SK-N-MC (cell line): Measurements from ENCODE around the gene HNF4A.

ENCODE experiments used
- DNase-seq: peaks from one replicate; pipeline ENCODE4 v3.0.0-alpha.2; 2011; ENCODE audit warnings: low read depth, low spot score
- H3K27ac ChIP-seq: fragments of 200-600 bp; sonication (generic); 2 replicates; pipeline ENCODE4 v1.5.1; 2016; ENCODE audit warnings: mixed run types
- H3K36me3 ChIP-seq: fragments of 200-600 bp; sonication (generic); 2 replicates; pipeline ENCODE4 v1.6.1; 2017; ENCODE audit warnings: antibody characterized with exemption, low read length, mixed read lengths; ENCODE audit not compliant: insufficient read depth
- H3K4me3 ChIP-seq: fragments of 200-600 bp; sonication (generic); 2 replicates; pipeline ENCODE4 v1.5.1; 2016
- H3K9ac ChIP-seq: fragments of 200-600 bp; sonication (generic); 2 replicates; pipeline ENCODE4 v1.8.0; 2017; ENCODE audit warnings: mixed run types, mixed read lengths; ENCODE audit not compliant: insufficient read length
- H3K9me3 ChIP-seq: fragments of 200-600 bp; sonication (generic); 2 replicates; pipeline ENCODE4 v1.6.1; 2017; ENCODE audit warnings: low read depth, mild to moderate bottlenecking, antibody characterized with exemption, low read length, moderate library complexity, mixed read lengths
- EZH2 ChIP-seq: fragments of 200-600 bp; sonication (generic); IDR thresholded peaks from one replicate; pipeline ENCODE4 v1.6.1; 2017; ENCODE audit warnings: antibody characterized with exemption
- FOXP2 ChIP-seq: optimal IDR thresholded peaks from 2 replicates; pipeline ENCODE3; 2011; ENCODE audit warnings: mild to moderate bottlenecking, moderate library complexity; ENCODE audit not compliant: insufficient read depth; ENCODE audit errors: extremely low read length, control extremely low read depth
- POLR2AphosphoS5 ChIP-seq: IDR thresholded peaks from 2 replicates; pipeline ENCODE4 v1.6.1; 2012; ENCODE audit warnings: mild to moderate bottlenecking, low read depth, low read length, borderline replicate concordance

HNF4A gene

GRCh38 chr20:44399446-44399845 is 43.9 kb downstream of the HNF4A start:
- TF ChIP-seq FOXP2 (no peak), POLR2AphosphoS5 (no peak), EZH2 (no peak)
- Histone ChIP-seq H3K9me3 (no peaks in the 10 kb centered on the region), H3K27ac (no peak overlapping the region), H3K36me3 (no peaks in the 10 kb centered on the region), H3K9ac (no peak overlapping the region), H3K4me3 (no peak overlapping the region)
- no peak for DNase-seq

DNA sequence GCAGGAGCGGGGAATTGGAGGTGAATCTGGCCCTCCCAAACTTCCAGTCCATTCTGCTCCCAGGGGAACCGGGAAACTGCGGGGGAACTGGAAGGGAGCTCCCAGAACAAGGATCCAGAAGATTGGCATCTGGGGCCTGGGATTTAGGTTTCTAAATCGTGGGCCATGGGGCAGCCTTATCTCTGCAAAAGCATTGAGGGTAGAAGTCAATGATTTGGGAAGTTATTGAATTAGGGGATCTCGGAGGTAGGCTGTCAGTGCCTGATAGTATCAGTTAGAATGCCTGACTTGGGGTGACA is 45.1 kb downstream of the HNF4A start:
- DNase-seq = no peak
- H3K36me3 ChIP-seq = no peaks in the 10 kb centered on the region
- H3K27ac ChIP-seq = no peak overlapping the region
- no peak overlapping the region for H3K9ac ChIP-seq
- no peak for TF ChIP-seq POLR2AphosphoS5
- no peak for TF ChIP-seq FOXP2
- TF ChIP-seq EZH2 = no peak
- H3K9me3 ChIP-seq = no peaks in the 10 kb centered on the region
- H3K4me3 ChIP-seq = no peak overlapping the region

DNA sequence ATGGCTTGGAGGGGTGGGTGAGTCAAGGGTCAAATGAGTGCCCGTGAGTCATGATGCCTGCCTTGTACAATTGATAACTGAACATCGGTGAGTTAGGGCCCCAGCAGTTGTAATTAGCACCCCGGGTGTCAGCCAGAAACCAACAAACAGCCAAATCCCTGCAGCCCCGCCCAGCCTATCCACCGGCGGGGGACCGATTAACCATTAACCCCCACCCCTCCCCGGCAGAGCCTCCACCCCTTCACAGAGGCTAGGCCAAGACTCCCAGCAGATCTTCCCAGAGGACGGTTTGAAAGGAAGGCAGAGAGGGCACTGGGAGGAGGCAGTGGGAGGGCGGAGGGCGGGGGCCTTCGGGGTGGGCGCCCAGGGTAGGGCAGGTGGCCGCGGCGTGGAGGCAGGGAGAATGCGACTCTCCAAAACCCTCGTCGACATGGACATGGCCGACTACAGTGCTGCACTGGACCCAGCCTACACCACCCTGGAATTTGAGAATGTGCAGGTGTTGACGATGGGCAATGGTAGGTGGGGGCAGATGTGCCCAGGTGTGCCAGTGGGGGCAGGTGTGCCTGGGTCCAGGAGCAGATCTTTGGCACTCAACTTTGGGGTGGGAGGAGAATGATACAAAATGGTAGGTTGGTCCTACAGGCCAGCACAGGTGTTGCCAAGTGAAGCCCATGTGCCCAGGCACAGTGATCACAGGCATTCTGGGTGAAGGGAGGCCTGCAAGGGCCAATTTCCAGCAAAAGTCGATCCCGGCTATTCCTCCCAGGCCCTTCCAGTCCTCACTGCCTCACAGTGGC is 45.7 kb downstream of the HNF4A start:
- no peaks in the 10 kb centered on the region for H3K36me3 ChIP-seq
- H3K27ac ChIP-seq = no peak overlapping the region
- no peak for TF ChIP-seq POLR2AphosphoS5
- TF ChIP-seq EZH2 = no peak
- no peak for TF ChIP-seq FOXP2
- no peaks in the 10 kb centered on the region for H3K9me3 ChIP-seq
- no peak overlapping the region for H3K4me3 ChIP-seq
- H3K9ac ChIP-seq = no peak overlapping the region
- no peak for DNase-seq

- H3K4me3 ChIP-seq = no peak overlapping the region
- no peaks in the 10 kb centered on the region for H3K36me3 ChIP-seq
- H3K9ac ChIP-seq = no peak overlapping the region
Observed at GRCh38 chr20:44401770-44402390, 46.4 kb downstream of the HNF4A start.

DNA sequence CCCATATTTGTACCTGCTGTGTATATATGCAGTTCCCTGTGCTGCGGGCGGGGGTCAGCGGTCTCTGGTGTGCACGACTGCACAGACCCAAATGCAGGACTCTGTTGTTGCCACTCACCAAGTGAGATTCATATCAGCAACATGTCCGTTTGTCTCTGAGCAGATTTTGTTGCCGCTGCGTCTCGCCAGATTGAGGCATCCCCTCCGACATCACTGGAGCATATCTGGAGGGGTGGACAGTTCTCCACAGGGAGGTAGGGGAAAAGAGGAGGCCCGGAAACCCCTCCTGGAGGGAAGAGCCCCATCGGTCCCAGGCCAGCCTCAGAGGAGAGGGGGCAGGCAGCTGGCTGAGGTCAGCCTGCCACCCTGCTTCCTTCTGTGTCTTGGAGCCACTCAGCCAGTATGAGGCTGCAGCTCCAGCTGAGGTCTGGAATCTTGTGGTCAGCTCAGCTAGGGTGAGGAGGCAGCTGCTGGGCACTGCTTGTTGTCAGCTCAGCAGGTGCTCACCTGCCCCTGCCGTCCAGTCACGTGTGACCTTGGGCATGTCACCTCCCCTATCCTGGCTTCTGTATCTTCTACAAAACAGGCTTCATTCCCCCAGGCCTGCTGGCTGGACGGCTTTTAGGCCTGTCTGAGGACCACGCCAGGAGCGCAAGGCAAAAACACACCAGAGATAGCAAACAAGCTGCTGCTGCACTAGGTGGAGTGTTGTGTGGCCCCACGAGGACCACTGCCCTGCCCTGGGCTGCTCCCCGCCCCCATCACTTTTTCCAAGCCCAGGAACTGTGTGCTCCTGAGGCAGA is 47.1 kb downstream of the HNF4A start:
- no peaks in the 10 kb centered on the region for H3K9me3 ChIP-seq
- H3K9ac ChIP-seq = no peak overlapping the region

More at GRCh38 chr20:44401770-44402390, 46.4 kb downstream of the HNF4A start:
- Histone ChIP-seq H3K27ac (no peak overlapping the region), H3K9me3 (no peaks in the 10 kb centered on the region)
- TF ChIP-seq POLR2AphosphoS5 (no peak), EZH2 (no peak), FOXP2 (no peak)
- no peak for DNase-seq

DNA sequence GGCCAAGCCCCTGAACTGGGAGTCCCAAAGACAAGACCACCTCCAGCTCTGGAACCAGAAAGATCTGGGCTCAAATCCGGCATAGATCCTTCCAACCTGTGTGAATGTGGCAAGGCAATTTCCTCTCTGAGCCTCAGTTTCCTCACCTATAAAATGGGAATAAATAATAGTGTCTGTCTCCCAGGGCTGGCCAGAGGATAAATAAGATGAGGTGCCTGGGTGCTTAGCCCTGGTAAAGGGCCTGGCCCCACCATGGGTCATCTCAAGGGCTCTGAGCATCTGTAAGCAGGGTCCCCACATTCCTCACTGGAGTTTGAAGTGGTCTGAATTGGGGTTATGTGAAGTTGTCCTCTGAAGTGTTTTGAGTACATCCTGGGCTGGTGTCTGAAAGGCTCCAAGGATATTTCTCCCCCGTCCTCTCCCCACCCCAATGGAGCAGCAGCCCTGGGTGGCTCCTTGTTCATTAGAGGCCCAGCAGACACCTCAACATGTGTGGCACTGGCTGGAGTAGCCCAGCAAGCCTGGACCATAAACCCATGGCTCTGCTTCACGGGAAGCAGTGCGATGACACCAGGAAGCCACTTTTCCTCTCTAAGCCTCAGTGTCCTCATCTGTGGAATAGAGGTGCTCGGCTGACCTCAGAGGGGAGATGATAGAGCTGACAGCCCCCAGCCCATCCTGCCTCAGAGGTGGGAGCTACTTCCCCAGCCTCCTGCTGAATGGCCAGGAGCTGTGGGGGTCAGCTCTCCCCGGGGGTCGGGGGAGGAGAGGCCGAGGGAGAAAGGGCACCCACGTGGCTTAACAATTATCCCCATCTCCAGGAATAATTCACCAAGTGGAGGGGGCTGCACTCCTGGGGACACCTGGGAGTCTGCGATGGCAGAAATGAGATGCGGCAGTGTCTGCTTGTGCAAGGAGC is 48.0 kb downstream of the HNF4A start:
- H3K36me3 ChIP-seq = no peaks in the 10 kb centered on the region
- TF ChIP-seq FOXP2 = no peak
- TF ChIP-seq EZH2 = no peak
- TF ChIP-seq POLR2AphosphoS5 = no peak
- no peak for DNase-seq
- no peak overlapping the region for H3K4me3 ChIP-seq
- no peaks in the 10 kb centered on the region for H3K9me3 ChIP-seq
- no peak overlapping the region for H3K9ac ChIP-seq
- H3K27ac ChIP-seq = no peak overlapping the region

More for the DNA sequence above, 47.1 kb downstream of the HNF4A start:
- Histone ChIP-seq H3K27ac (no peak overlapping the region), H3K4me3 (no peak overlapping the region), H3K36me3 (no peaks in the 10 kb centered on the region)
- no peak for DNase-seq
- no peak for TF ChIP-seq POLR2AphosphoS5
- no peak for TF ChIP-seq EZH2

DNA sequence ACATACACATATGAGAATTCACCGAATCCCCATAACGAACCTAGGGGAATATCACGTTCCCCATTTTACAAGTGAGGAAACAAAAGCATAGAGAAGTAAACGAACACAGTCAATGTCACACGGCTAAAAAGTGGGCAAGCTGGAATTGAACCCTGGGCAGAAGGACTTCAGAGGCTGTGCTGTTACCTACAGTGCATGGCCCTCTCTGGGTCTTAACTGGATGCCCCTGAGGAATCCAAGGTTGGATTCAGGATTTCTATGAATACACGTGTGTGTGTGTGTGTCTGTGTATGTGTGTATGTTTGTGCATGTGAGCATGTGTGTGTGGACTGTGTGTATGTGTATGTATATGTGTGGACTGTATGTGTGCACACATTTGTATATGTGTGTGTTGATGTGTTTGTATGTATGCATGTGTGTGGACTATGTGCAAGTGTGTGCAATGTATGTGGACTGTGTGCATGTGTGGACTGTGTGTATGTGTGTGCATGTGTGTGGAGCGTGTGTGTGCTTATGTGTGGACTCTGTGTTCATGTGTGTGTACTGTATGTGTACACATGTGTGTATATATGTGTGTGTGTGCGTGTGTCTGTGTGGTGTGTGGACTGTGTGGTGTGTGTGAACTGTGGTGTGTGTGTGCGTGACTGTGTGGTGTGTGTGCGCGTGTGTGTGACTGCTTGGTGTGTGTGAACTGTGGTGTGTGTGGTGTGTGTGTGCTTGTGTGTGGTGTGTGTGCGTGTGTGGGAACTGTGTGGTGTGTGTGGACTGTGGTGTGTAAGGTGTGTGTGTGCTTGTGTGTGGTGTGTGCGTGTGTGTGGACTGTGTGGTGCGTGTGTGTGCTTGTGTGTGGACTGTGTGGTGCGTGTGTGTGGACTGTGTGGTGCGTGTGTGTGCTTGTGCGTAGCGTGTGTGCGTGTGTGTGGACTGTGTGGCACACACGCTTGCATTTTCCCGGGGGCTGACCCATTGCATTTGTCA is 49.0 kb downstream of the HNF4A start:
- TF ChIP-seq FOXP2 = no peak
- TF ChIP-seq EZH2 = no peak
- no peak for TF ChIP-seq POLR2AphosphoS5
- Histone ChIP-seq H3K4me3 (no peak overlapping the region), H3K36me3 (no peaks in the 10 kb centered on the region), H3K9me3 (no peaks in the 10 kb centered on the region), H3K27ac (no peak overlapping the region), H3K9ac (no peak overlapping the region)
- DNase-seq = no peak
